Vagina (tissue), 2 donors: ENCODE measurements around the gene ERCC2.

Experiments used
- POLR2A ChIP-seq, 2 donors: fragments of 450-650 bp; IDR thresholded peaks; one replicate each; pipeline ENCODE4 v1.6.1; 2017; ENCODE audit warnings: antibody characterized with exemption in 2 of 2, mild to moderate bottlenecking in 2 of 2, moderate library complexity in 2 of 2
- POLR2AphosphoS5 ChIP-seq, 2 donors: sonication (generic); formaldehyde crosslinking; IDR thresholded peaks; one replicate each; pipeline ENCODE4 v1.9.0; 2017; ENCODE audit warnings: antibody characterized with exemption in 2 of 2, mild to moderate bottlenecking in 2 of 2, low read depth in 1 of 2; ENCODE audit not compliant: insufficient read depth in 1 of 2
- TF ChIP-seq, protein P1 (sequence below), 3 experiments: fragments of 450-650 bp in 2 of 3; fragments of 200-600 bp in 1 of 3; sonication (generic) in 1 of 3; IDR thresholded peaks; one replicate each; pipeline ENCODE4 v1.5.1; 2017 to 2019; ENCODE audit warnings: antibody characterized with exemption in 3 of 3, mild to moderate bottlenecking in 2 of 3, moderate library complexity in 2 of 3

DNA sequence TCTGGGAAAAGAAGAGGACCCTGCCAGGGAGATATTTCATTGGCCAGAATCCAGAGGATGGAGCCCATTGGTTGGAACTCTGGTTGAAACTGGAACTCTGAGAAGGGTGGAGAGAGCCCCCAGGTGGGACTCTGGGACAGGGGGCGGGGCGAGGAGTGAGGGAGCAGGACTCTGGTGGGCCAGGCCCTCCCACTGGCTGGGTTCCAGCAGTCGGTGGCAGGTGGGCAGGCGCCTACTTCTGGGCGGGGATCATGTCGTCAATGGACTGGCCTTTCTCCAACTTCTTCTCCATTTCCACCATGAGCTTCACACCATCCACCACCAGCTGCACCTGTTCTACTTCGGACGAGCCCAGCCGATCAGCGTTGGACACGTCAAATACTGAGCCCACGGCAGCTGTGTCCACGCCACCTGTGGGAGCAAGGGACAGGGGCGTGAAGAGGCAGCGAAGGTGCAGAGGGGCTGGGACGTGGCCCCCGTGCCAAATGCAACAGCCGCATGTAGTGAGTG lies 63.8 kb downstream of the ERCC2 start:
- TF ChIP-seq, protein P1, sequence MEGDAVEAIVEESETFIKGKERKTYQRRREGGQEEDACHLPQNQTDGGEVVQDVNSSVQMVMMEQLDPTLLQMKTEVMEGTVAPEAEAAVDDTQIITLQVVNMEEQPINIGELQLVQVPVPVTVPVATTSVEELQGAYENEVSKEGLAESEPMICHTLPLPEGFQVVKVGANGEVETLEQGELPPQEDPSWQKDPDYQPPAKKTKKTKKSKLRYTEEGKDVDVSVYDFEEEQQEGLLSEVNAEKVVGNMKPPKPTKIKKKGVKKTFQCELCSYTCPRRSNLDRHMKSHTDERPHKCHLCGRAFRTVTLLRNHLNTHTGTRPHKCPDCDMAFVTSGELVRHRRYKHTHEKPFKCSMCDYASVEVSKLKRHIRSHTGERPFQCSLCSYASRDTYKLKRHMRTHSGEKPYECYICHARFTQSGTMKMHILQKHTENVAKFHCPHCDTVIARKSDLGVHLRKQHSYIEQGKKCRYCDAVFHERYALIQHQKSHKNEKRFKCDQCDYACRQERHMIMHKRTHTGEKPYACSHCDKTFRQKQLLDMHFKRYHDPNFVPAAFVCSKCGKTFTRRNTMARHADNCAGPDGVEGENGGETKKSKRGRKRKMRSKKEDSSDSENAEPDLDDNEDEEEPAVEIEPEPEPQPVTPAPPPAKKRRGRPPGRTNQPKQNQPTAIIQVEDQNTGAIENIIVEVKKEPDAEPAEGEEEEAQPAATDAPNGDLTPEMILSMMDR (IDR thresholded peaks at IDR 0.05) = no peak
- no peak for TF ChIP-seq POLR2A (IDR thresholded peaks at IDR 0.05)
- no peak for TF ChIP-seq POLR2AphosphoS5 (IDR thresholded peaks at IDR 0.05; ENCODE audit: insufficient read depth in 1 of 2, low read depth in 1 of 2)
